ENCODE measurements around the gene PELI2. TPM values are rescaled to one million over a fixed set of nuclear protein-coding genes. Genes with fewer than 3 reads are reported as not detected.

PELI2 gene
- polyA plus RNA-seq, 1 donor (not counting 4 experiments of a cell fraction or from before 2014, with no cell fraction given): not detected

DNA sequence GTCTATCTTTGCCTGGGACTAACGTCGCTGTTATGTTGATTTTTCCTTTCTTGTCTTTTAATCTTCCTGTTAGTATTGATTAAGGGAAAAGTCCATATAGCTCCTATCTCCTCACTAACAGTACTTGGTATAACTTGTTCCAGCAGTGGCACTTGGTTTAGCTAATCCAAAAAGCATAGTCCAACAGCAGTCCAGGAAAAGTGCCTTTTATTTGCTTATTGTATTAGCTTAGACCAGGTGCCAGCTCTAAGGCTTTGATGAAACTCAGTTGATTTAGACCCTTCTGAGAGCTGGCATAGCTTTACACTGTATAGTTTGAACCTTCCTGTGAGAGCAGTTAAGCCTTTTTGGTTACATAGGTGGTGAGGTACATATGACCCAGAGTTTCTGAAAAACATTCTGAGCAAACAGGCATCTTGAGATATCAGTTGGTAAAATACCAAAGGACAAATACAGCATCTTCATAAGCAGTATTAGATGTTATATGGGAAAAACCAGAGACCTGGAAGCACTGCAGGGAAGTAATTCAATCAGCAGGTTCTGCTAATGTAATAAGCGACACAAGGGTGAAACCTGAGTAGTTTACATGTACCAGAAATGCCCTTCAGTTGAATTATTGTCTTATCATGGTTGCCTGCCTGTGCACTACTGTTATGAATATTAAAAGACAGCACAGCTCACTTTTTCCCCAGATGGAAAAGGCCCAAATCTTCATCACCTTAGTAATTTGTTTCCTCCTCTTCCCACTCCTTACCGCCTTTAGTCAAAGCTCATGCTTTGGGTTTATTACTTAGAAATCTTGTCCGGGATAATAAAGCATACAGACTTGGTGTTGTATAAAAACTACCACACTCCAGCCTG is 13.0 kb downstream of the PELI2 start:
- dilution Hi-C loops (cut with MboI; ENCODE audit: extremely low pct_ligation_motif_present, low sequenced_read_pairs): no loop called here
- no peak overlapping the region for H3K9ac ChIP-seq (ENCODE audit: control insufficient read depth, extremely low read depth, insufficient read depth, low read length)
- no peak for FAIRE-seq
- no peaks in the 10 kb centered on the region for H4K20me1 ChIP-seq (ENCODE audit: control insufficient read depth, extremely low read depth, insufficient read depth, low read length)
- no peaks in the 10 kb centered on the region for H3K4me1 ChIP-seq (ENCODE audit: control insufficient read depth, extremely low read depth, insufficient read depth, low read length)
- no peak for DNase-seq (ENCODE audit: low read depth, low spot score)
- no peaks in the 10 kb centered on the region for H3K9me1 ChIP-seq (ENCODE audit: control insufficient read depth, extremely low read depth, insufficient read depth, low read length)
- no peak overlapping the region for H2AFZ ChIP-seq (ENCODE audit: control insufficient read depth, low read length)
- no peak overlapping the region for H3K27ac ChIP-seq (ENCODE audit: control insufficient read depth, insufficient read depth, low read length)
- no peaks in the 10 kb centered on the region for H3K36me3 ChIP-seq (ENCODE audit: control insufficient read depth in 2 of 2, extremely low read depth in 1 of 2, insufficient read depth in 2 of 2, low read length in 2 of 2)
- H3K79me2 ChIP-seq (ENCODE audit: control insufficient read depth, insufficient read depth, low read length): no peaks in the 10 kb centered on the region
- H3K27me3 ChIP-seq (ENCODE audit: control insufficient read depth, extremely low read depth, insufficient read depth, low read length): peaks cover 19% of the 10 kb centered on the region
- H3K9me3 ChIP-seq (ENCODE audit: control insufficient read depth, low read depth, low read length): no peaks in the 10 kb centered on the region
- no peak for TF ChIP-seq EZH2 (IDR thresholded peaks at IDR 0.05; ENCODE audit: low read length)
- TF ChIP-seq, protein P1, sequence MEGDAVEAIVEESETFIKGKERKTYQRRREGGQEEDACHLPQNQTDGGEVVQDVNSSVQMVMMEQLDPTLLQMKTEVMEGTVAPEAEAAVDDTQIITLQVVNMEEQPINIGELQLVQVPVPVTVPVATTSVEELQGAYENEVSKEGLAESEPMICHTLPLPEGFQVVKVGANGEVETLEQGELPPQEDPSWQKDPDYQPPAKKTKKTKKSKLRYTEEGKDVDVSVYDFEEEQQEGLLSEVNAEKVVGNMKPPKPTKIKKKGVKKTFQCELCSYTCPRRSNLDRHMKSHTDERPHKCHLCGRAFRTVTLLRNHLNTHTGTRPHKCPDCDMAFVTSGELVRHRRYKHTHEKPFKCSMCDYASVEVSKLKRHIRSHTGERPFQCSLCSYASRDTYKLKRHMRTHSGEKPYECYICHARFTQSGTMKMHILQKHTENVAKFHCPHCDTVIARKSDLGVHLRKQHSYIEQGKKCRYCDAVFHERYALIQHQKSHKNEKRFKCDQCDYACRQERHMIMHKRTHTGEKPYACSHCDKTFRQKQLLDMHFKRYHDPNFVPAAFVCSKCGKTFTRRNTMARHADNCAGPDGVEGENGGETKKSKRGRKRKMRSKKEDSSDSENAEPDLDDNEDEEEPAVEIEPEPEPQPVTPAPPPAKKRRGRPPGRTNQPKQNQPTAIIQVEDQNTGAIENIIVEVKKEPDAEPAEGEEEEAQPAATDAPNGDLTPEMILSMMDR (optimal IDR thresholded peaks at IDR 0.05 in 1 of 3, IDR thresholded peaks at IDR 0.05 in 1 of 3, conservative IDR thresholded peaks at IDR 0.05 in 1 of 3; ENCODE audit: extremely low read depth in 1 of 3, insufficient read depth in 2 of 3, low read length in 3 of 3): no peak
- H3K4me2 ChIP-seq (ENCODE audit: control insufficient read depth, extremely low read depth, insufficient read depth, low read depth, low read length): no peak overlapping the region
- H3K4me3 ChIP-seq (ENCODE audit: control insufficient read depth in 2 of 3, extremely low read depth in 1 of 3, insufficient read depth in 2 of 3, low read depth in 1 of 3, low read length in 3 of 3): no peak overlapping the region

- H4K20me1 ChIP-seq (ENCODE audit: control insufficient read depth, extremely low read depth, insufficient read depth, low read length): no peaks in the 10 kb centered on the region
- TF ChIP-seq, protein P1 (optimal IDR thresholded peaks at IDR 0.05 in 1 of 3, IDR thresholded peaks at IDR 0.05 in 1 of 3, conservative IDR thresholded peaks at IDR 0.05 in 1 of 3; ENCODE audit: extremely low read depth in 1 of 3, insufficient read depth in 2 of 3, low read length in 3 of 3): no peak
- TF ChIP-seq EZH2 (IDR thresholded peaks at IDR 0.05; ENCODE audit: low read length): no peak
- H3K4me3 ChIP-seq (ENCODE audit: control insufficient read depth in 2 of 3, extremely low read depth in 1 of 3, insufficient read depth in 2 of 3, low read depth in 1 of 3, low read length in 3 of 3): no peak overlapping the region
- H3K9me3 ChIP-seq (ENCODE audit: control insufficient read depth, low read depth, low read length): no peaks in the 10 kb centered on the region
- no peaks in the 10 kb centered on the region for H3K79me2 ChIP-seq (ENCODE audit: control insufficient read depth, insufficient read depth, low read length)
- dilution Hi-C loops (cut with MboI; ENCODE audit: extremely low pct_ligation_motif_present, low sequenced_read_pairs): no loop called here
- no peak overlapping the region for H3K27ac ChIP-seq (ENCODE audit: control insufficient read depth, insufficient read depth, low read length)
- H3K9ac ChIP-seq (ENCODE audit: control insufficient read depth, extremely low read depth, insufficient read depth, low read length): no peak overlapping the region
- no peak overlapping the region for H2AFZ ChIP-seq (ENCODE audit: control insufficient read depth, low read length)
- peaks cover 19% of the 10 kb centered on the region for H3K27me3 ChIP-seq (ENCODE audit: control insufficient read depth, extremely low read depth, insufficient read depth, low read length)
- H3K4me1 ChIP-seq (ENCODE audit: control insufficient read depth, extremely low read depth, insufficient read depth, low read length): no peaks in the 10 kb centered on the region
- H3K4me2 ChIP-seq (ENCODE audit: control insufficient read depth, extremely low read depth, insufficient read depth, low read depth, low read length): no peak overlapping the region
- no peak for FAIRE-seq
- no peaks in the 10 kb centered on the region for H3K36me3 ChIP-seq (ENCODE audit: control insufficient read depth in 2 of 2, extremely low read depth in 1 of 2, insufficient read depth in 2 of 2, low read length in 2 of 2)
- no peaks in the 10 kb centered on the region for H3K9me1 ChIP-seq (ENCODE audit: control insufficient read depth, extremely low read depth, insufficient read depth, low read length)
- DNase-seq (ENCODE audit: low read depth, low spot score): no peak
Observed at GRCh38 chr14:56131865-56132833, 13.9 kb downstream of the PELI2 start.

Data from keratinocyte (primary cell).